ENCODE results near the gene ACTN4.

GRCh38 chr19:38669552-38669951 lies 22.1 kb downstream of the ACTN4 start:
- no peak for TF ChIP-seq CTCF (IDR thresholded peaks at IDR 0.05)
- TF ChIP-seq POLR2A (IDR thresholded peaks at IDR 0.05), result no peak
